ENCODE data around the gene CAPG. TPM values are rescaled to one million over a fixed set of nuclear protein-coding genes. Genes with fewer than 3 reads are reported as not detected.

CAPG gene
- total and polyA plus RNA-seq, 10 of the 15 experiments (the other 5 are each of a cell fraction or from before 2014, with no cell fraction given) = 26.3 to 192 (median 100) TPM

GRCh38 chr2:85354286-85355072 lies 55.7 kb downstream of the CAPG start, which contains the start of the genes ELMOD3 and RETSAT:
ELMOD3 (plus strand) TSS chr2:85354769; CDS start chr2:85357199, 2,430 bp downstream.
RETSAT (minus strand) TSS chr2:85354528; CDS start chr2:85354507, 21 bp downstream.
- ChIA-PET CTCF (interaction anchor here (0.7 to 1.7 kb wide), 10 partner anchors 12 to 428 kb away, joined by 3 to 8 read pairs (median 4); partner anchors contain the start of gene TGOLN2), SMC1A (ENCODE audit: uncharacterized antibody, unreplicated experiment) (interaction anchor here (0.9 to 1.6 kb wide), 8 partner anchors 11 to 197 kb away, joined by 3 to 8 read pairs (median 4); partner anchors contain the start of gene TGOLN2), POLR2A (interaction anchor here (0.6 to 3.0 kb wide), 16 partner anchors 9 to 241 kb away, joined by 3 to 20 read pairs (median 4); partner anchors contain the start of genes MAT2A, RNF181, SH2D6 and TGOLN2), RAD21 (ENCODE audit: unreplicated experiment) (interaction anchor here (0.6 to 1.8 kb wide), 10 partner anchors 23 to 414 kb away, joined by 3 to 9 read pairs (median 3); partner anchors contain the start of genes SH2D6 and TGOLN2)
- Histone ChIP-seq H3K27ac (ENCODE audit: control insufficient read depth, insufficient read depth) (peak within 1 kb of the TSS; percentile 74), H3K79me2 (ENCODE audit: control insufficient read depth, insufficient read depth, low read length) (peaks cover 25% of the 10 kb centered on the region), H4K20me1 (ENCODE audit: control insufficient read depth, insufficient read depth) (no peaks in the 10 kb centered on the region), H3K4me3 (peak within 1 kb of the TSS; percentile 87), H3K4me1 (ENCODE audit: control insufficient read depth, insufficient read depth, low read length) (peaks cover 4% of the 10 kb centered on the region), H3K9me3 (replicated peaks; ENCODE audit: control insufficient read depth, insufficient read depth, low read length) (no peaks in the 10 kb centered on the region), H3K9ac (ENCODE audit: control insufficient read depth, insufficient read depth, low read length) (peak within 1 kb of the TSS; percentile 94), H3K36me3 (ENCODE audit: control insufficient read depth in 2 of 2, insufficient read depth in 2 of 2, low read length in 1 of 2) (peaks cover 1 to 5% of the 10 kb centered on the region in 2 experiments; a peak in 3 of 4 replicates), H3K27me3 (replicated peaks in 1 of 2; ENCODE audit: control insufficient read depth in 2 of 2, insufficient read depth in 2 of 2, low read length in 1 of 2) (no peaks in the 10 kb centered on the region), H2AFZ (ENCODE audit: control insufficient read depth, low read depth, low read length) (peak within 1 kb of the TSS; percentile 94), H3K4me2 (ENCODE audit: control insufficient read depth, insufficient read depth) (peak within 1 kb of the TSS; percentile 89)
- peak; percentile 97 for FAIRE-seq
- ATAC-seq = peak; percentile 98
- in situ Hi-C loops (cut with MboI) (no loop called here), intact Hi-C loops (cut with micrococcal nuclease; ENCODE audit: unreplicated experiment) (loop anchor here (1.0 to 2.0 kb wide), 2 partner anchors 26 to 184 kb away; partner anchors contain the start of gene MAT2A)
- under 1% methylated on average over 42 of the region's 42 CpGs for WGBS (ENCODE audit: insufficient coverage, insufficient replicate concordance, low lambda C conversion rate, missing lambda C conversion rate)
- DNase-seq (ENCODE audit: low read depth, low spot score) = peak; percentile 97
- BruUV-seq (replicated peaks) = no TSS peak
- peak; percentile 32; the same call in 1 of the 2 replicates for TF ChIP-seq ZBTB40 (IDR thresholded peaks at IDR 0.05; ENCODE audit: borderline replicate concordance)
- TF ChIP-seq ATF3 (IDR thresholded peaks at IDR 0.05; ENCODE audit: borderline replicate concordance, extremely low read depth, low read depth, low read length) = no peak
- peak; percentile 82; the same call in 1 of the 2 replicates for TF ChIP-seq SIN3A (IDR thresholded peaks at IDR 0.05; ENCODE audit: low read depth, low read length)
- TF ChIP-seq IRF3 (IDR thresholded peaks at IDR 0.05) = peak; percentile 1; the same call in 1 of the 2 replicates
- TF ChIP-seq TCF7 (IDR thresholded peaks at IDR 0.05; ENCODE audit: borderline replicate concordance) = no peak
- TF ChIP-seq GABPA (IDR thresholded peaks at IDR 0.05; ENCODE audit: low read depth) = no peak
- no peak for TF ChIP-seq ZNF592 (IDR thresholded peaks at IDR 0.05)
- peak; percentile 91 for TF ChIP-seq NBN (IDR thresholded peaks at IDR 0.05)
- TF ChIP-seq SREBF1 (IDR thresholded peaks at IDR 0.05; ENCODE audit: low read length) = peak; percentile 86
- TF ChIP-seq TBL1XR1 (IDR thresholded peaks at IDR 0.05; ENCODE audit: low read depth, low read length) = no peak
